HG02763 (cell line): ENCODE data around the gene RAB23.

Source experiments
- ATAC-seq: cut with Tn5 transposase; IDR thresholded peaks from one replicate; pipeline ENCODE4 v1.9.1; 2021; ENCODE audit warnings: mild to moderate bottlenecking, moderate library complexity; ENCODE audit not compliant: unreplicated experiment

The RAB23 gene

GRCh38 chr6:57221936-57222742 lies at the start of gene RAB23:
TSS of gene RAB23 (minus strand) at chr6:57222307. CDS start at chr6:57210380, 11,927 bp downstream.
- ATAC-seq, result peak; percentile 89

- no peak for ATAC-seq
Observed at GRCh38 chr6:57268294-57268640, 46.2 kb upstream of the RAB23 start.

GRCh38 chr6:57267586-57268293 lies 45.6 kb upstream of the RAB23 start:
- ATAC-seq, result no peak

GRCh38 chr6:57265755-57266221 lies 43.7 kb upstream of the RAB23 start:
- no peak for ATAC-seq

- ATAC-seq, result no peak
Observed at GRCh38 chr6:57263739-57264138, 41.6 kb upstream of the RAB23 start.

- no peak for ATAC-seq
Observed at GRCh38 chr6:57262901-57263694, 41.0 kb upstream of the RAB23 start.

- ATAC-seq, result no peak
Observed at GRCh38 chr6:57262488-57262887, 40.4 kb upstream of the RAB23 start.

GRCh38 chr6:57261926-57262325 lies 39.8 kb upstream of the RAB23 start:
- no peak for ATAC-seq

- ATAC-seq, result no peak
Observed at GRCh38 chr6:57259064-57259463, 37.0 kb upstream of the RAB23 start.

GRCh38 chr6:57257911-57258541 lies 35.9 kb upstream of the RAB23 start:
- no peak for ATAC-seq

GRCh38 chr6:57256541-57256940 lies 34.4 kb upstream of the RAB23 start:
- ATAC-seq, result no peak

GRCh38 chr6:57255451-57256169 lies 33.5 kb upstream of the RAB23 start:
- ATAC-seq, result no peak

GRCh38 chr6:57254055-57254717 lies 32.1 kb upstream of the RAB23 start:
- no peak for ATAC-seq

GRCh38 chr6:57252975-57253374 lies 30.9 kb upstream of the RAB23 start:
- ATAC-seq, result no peak

GRCh38 chr6:57252137-57252536 lies 30.0 kb upstream of the RAB23 start:
- no peak for ATAC-seq

- ATAC-seq, result no peak
Observed at GRCh38 chr6:57250348-57250747, 28.2 kb upstream of the RAB23 start.

GRCh38 chr6:57248311-57248895 lies 26.3 kb upstream of the RAB23 start:
- no peak for ATAC-seq

GRCh38 chr6:57247603-57248002 lies 25.5 kb upstream of the RAB23 start:
- ATAC-seq, result no peak

GRCh38 chr6:57246307-57246706 lies 24.2 kb upstream of the RAB23 start:
- ATAC-seq, result no peak
